Effector CD4-positive, alpha-beta T cell (primary cell): ENCODE data around the gene TMED5.
"Not testable (repeated sequence)": the region's sequence is repeated elsewhere in the genome, so short reads cannot be mapped to it uniquely, and the experiment has no call there.

Experiments
- DNase-seq: peaks from one replicate; pipeline ENCODE4 v3.0.0-alpha.2; 2020
- total RNA-seq: gene quantifications from one replicate; lab custom pipeline; 2026; lab: John Stamatoyannopoulos, UW

Gene TMED5
- total RNA-seq = 108 reads per million, percentile 84 among the genes with 10 or more reads in this experiment

DNA sequence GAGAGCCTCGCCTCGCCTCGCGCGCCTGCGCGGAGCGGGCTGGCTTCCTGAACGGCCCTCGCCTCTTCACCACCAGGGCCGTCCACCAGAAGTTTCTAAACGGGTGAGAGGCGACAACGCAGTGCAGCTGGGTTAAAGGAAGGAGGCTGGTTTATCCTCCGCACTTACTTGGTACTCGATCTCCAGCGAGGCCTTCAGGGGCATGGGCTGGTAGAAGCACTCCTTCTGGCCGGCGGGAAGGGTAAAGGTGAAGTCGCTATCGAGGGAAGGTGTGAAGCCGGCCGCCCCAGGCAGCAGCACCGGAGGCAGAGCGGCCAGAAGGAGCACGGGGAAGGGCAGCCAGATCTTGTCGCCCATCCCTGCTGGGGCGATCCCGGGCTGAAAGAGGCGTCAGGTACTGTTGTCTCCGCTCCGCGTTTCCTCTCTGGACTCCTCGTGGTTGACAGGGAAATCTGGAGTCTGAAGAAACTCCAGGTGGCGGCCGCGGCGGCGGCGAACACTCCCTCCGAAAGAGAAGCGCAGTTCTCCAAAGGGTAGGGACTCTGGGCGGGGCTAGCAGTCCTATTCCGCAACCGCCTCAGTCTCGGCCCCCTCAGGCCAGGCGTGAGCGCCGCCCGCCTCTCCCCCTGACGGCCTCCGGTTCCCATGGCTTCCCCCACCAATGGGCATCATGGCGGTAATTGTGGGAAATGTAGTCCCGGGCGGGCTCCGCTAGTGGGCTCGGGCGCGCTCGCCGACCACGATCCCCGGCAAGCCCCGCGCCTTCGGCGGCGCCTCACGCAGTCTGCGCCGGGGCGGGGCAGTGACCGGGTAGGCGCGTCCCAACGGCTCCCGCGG is at the start of gene TMED5:
TMED5 (minus strand) TSS at position 528 of the 837 bp plus-strand sequence; CDS start at position 357, 171 bp downstream.
- DNase-seq = peak; percentile 95

DNA sequence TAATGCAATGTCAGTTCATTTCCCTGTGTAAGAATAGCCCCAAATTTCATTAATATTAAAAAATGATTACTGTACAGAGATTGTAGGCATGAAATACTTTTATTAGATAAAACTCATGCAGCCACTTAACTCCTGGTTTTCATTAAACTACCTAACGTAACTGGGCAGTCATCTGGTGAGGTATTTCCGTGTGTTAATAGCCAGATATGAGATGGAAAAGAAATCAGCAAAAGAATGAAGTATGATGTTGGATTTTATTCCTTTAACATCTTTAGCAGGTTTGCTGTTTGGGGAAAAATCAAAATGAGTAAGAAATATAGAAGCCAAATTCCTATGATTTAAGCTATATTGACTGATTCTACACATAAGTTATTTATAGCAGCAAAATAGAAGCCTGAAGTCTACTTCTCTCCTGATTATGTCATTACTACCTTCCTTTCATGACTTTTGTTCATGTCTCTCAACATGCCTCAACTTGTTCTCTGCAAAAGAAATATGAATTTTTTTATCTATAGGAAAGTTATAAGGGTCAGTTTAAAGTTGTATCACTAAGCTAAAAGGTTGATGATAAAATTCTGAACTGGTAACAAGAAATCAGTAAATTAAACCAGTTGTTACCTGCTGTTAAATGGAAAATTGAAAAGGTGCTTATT is 42.9 kb upstream of the TMED5 start:
- DNase-seq = no peak

DNA sequence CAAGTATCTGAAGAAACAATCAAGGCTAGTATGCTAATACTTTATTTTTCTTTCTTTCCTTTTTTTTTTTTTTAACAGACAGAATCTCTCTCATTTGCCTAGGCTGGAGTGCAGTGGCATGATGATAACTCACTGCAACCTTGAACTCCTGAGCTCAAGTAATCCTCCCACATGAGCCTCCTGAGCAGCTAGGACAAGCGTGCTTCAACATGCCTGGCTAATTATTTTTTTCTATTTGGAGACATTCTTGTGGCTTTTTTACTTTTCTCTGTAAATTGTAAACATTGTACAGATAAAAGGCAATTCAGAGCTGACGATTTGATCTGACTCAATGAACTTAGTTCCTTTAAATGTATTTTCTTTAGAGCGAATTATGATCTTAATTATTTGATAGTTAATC is 41.7 kb upstream of the TMED5 start:
- no peak for DNase-seq

DNA sequence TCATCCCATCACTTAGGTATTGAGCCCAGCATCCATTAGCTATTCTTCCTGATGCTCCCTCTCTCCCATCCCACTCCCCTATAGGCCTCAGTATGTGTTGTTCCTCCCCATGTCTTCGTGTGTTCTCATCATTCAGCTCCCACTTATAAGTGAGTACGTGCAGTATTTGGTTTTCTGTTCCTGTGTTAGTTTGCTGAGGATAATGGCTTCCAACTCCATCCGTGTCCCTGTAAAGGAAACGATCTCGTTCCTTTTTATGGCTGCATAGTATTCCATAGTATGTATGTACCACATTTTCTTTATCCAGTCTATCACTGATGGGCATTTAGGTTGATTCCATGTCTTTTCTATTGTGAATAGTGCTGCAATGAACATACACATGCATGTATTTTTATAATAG is 40.5 kb upstream of the TMED5 start:
- DNase-seq = not testable (repeated sequence)

- DNase-seq = no peak
Measured at GRCh38 chr1:93219443-93219842, 39.2 kb upstream of the TMED5 start.

DNA sequence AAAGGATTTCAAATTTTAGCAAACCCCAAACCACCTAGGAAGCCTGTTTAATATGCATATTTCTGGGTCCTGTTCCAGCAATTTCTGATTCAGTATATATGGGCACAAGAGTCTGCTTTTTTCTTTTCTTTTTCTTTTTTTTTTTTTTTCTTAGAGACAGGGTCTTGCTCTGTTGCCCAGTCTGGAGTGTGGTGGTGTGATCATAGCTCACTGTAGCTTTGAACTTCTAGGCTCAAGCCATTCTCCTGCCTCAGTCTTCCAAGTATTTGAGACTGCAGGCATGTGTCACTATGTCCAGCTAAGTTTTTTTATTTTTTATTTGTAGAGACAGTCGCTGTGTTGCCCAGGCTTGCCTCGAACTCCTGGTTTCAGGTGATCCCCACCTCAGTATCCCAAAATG is 35.1 kb upstream of the TMED5 start:
- no peak for DNase-seq

GRCh38 chr1:93207211-93207610 is 27.0 kb upstream of the TMED5 start:
- no peak for DNase-seq

DNA sequence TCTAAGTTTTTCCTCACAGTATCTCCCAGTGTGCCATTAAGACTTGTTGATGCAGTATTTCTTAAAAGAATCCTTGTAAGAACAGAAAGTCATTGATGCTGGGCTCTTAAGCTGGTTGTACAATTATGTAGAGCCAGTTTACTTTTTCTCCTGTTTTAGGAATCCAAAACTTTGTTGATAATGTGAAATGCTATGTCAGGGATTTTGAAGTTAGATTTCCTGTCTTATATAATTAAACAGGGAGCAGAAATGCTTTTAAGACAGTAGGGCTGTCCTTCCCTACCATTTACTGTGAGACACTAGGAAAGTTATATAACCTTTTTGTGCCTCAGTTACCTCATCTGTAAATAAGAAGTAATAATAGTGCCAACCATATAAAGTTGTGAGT is 26.3 kb upstream of the TMED5 start:
- no peak for DNase-seq

- no peak for DNase-seq
Measured at GRCh38 chr1:93205892-93206566, 25.8 kb upstream of the TMED5 start.

DNA sequence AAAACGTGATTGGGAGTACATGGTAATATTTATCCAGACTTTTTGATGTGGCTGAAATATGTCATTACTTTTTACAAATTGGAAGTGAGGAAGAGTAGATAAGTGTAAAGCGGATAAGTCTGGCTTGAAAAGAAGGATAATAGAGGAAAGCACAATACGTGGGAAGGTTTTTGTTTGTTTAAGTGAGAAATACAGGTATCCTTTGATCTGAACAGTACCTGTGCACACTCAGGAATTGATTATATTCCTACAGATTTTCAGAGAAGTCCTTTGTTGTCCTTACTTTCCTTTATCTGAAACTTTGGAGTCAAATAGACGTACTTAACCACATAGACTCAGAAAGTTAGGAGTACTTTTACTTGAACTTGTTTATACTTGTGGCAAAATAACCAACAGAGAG is 20.5 kb upstream of the TMED5 start:
- no peak for DNase-seq

GRCh38 chr1:93200086-93200620 is 19.9 kb upstream of the TMED5 start:
- DNase-seq = no peak

- no peak for DNase-seq
Measured at GRCh38 chr1:93199150-93199549, 18.9 kb upstream of the TMED5 start.

DNA sequence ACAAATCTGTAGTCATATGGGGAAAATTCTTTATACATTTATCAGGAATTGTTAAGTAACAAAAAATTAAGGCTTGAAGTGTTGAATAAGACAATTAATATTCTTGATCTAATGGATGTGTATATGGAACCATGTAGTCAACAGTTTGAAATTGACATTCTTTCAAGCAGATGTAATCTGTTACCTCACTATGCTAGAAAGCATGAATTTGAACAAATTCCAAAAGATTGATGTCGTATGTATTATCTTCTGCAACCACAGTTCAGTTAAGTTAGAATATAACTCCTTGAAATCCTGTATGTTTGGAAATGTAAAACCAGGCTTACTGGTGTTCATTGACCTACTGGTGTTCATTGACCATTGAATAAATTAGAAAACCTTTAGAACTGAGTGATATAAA is 16.4 kb upstream of the TMED5 start:
- DNase-seq = no peak

DNA sequence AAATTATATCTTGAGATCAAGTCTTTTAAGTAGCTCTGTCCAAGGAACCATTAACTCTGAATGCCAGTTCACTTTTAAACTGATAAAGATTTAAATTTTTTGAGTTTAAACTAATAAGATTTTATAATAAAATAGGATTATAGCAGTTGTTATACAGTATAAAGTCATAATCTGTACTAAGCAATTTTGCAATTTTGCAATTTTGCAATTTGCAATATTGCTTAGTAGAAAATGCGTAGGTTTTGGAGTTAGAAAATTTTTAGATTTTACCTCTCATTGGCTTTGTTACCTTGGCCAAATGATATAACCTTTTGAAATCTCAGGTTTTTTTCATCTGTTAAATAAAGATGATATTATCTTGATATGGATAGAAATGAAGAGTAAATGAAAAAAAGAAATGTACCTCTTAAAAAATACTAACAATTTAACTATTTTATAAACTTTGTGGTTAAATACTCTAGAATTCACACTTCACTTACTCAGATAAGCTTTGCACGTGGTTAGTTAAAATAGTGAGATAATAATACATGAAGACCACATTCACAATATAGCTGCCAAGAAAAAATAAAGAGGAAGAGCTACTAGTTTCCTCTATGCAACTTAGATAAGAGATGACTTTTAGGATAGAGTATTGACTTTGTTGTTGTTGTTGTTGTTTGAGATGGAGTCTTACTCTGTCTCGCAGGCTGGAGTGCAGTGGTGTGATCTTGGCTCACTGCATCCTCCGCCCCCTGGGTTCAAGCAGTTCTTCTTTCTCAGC is 14.2 kb upstream of the TMED5 start:
- DNase-seq = no peak

DNA sequence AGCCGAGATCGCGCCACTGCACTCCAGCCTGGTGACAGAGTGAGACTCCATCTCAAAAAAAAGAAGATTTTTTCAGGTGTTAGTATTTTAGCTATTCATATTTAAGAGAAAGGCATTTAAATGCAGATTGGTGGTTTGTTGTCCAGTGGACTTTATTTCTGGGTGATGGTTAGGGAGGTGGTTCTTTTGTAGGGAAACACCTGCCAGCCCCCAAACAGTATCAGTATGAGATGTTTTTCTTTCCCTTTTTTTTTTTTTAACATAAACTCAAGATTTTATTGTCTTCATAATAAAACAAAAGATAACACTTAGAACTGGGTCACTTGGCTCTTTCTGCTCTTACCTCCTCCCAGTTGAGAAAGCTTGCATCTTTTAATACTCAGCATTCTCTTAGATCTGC is 10.2 kb upstream of the TMED5 start:
- no peak for DNase-seq

DNA sequence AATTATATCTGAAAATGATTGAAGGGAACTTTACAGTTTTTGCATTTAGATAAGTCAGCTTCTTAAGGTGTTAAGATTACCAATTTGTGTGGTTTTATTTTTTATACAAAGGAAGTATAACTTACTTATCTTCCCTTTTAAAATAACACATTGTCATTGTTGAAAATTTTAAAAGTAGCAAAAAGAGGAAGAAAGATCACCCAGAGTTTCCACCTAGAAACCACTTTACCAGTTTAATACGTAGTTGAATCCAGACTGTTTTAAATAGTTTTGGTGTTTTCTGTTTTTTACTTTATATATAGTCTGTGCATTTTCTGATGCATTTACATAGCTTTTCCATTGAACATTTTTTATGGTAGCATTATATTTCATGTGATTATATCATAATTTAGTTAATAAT is 6.5 kb upstream of the TMED5 start:
- DNase-seq = no peak

DNA sequence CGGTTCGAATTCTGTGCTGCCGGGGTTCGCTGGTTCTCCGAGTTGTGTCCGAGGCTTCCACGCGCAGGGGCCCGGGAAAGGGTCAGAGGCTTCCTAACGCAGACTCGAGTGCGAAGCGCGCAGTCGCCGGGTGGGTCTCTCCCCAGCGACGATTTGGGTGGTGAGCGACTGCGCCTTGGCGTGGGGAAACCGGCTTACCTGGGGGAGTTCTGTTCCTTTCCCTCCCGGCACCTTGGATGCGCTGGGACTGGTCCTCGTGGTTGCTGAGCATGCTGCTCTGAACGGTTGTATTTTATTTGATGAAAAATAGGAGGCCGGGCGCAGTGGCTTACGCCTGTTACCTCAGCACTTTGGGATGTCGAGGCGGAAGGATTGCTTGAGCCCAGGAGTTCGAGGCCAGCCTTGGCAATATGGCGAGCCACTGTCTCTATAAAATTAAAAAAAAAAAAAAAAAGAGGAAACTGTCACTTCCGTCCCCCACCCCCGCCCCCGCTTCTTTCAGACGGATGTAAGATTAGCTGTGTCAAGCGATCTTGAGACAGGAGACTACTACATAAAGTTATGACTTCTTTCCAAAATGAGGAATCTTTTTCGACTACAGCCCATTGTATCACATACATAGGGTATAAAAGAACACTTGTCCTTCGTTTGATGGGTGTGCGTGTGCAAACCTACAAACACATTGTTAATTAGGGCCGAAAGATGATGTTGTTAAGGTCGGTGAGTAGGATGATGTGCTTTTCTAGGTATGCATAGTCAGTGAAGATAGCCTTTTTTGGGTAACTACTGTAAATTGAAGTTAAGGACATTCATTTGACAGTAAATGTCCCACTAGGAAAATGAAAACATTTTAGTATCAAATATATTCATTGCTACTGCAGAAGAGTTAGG is 755 bp upstream of the TMED5 start, which contains the start of gene CCDC18:
CCDC18 (plus strand) TSS at position 2 of the 891 bp plus-strand sequence. CDS start 2,638 bp downstream, outside the sequence.
- peak; percentile 42 for DNase-seq

GRCh38 chr1:93178418-93178817 is 1.8 kb downstream of the TMED5 start:
- DNase-seq = no peak

GRCh38 chr1:93177991-93178390 is 2.2 kb downstream of the TMED5 start:
- DNase-seq = no peak

GRCh38 chr1:93174638-93175037 is 5.6 kb downstream of the TMED5 start:
- DNase-seq = not testable (repeated sequence)

DNA sequence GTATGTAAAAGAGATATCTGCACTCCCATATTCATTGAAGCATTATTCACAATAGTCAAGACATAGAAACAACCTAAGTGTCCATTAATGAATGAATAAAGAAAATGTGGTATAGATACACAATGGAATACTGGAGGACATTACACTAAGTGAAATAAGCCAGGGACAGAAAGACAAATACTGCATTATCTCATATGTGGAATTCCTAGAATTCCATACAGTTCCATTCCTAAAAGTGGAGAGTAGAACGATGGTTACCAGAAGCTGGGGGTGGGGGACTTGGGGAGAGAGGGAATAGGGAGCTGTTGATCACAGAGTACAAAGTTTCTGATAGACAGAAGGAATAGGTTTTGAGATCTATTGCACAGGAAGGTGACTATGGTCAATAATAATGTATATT is 7.4 kb downstream of the TMED5 start:
- DNase-seq = no peak
